NK-92 treated with Interleukin-12 subunit alpha and Interleukin-12 subunit beta, amount 100 ng/mL, for 24 hours (cell line): ENCODE results near the gene FIBCD1.

Experiments
- DNase-seq: peaks from one replicate; lab custom pipeline; 2025; lab: John Stamatoyannopoulos, UW

FIBCD1 gene, protein sequence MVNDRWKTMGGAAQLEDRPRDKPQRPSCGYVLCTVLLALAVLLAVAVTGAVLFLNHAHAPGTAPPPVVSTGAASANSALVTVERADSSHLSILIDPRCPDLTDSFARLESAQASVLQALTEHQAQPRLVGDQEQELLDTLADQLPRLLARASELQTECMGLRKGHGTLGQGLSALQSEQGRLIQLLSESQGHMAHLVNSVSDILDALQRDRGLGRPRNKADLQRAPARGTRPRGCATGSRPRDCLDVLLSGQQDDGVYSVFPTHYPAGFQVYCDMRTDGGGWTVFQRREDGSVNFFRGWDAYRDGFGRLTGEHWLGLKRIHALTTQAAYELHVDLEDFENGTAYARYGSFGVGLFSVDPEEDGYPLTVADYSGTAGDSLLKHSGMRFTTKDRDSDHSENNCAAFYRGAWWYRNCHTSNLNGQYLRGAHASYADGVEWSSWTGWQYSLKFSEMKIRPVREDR

DNA sequence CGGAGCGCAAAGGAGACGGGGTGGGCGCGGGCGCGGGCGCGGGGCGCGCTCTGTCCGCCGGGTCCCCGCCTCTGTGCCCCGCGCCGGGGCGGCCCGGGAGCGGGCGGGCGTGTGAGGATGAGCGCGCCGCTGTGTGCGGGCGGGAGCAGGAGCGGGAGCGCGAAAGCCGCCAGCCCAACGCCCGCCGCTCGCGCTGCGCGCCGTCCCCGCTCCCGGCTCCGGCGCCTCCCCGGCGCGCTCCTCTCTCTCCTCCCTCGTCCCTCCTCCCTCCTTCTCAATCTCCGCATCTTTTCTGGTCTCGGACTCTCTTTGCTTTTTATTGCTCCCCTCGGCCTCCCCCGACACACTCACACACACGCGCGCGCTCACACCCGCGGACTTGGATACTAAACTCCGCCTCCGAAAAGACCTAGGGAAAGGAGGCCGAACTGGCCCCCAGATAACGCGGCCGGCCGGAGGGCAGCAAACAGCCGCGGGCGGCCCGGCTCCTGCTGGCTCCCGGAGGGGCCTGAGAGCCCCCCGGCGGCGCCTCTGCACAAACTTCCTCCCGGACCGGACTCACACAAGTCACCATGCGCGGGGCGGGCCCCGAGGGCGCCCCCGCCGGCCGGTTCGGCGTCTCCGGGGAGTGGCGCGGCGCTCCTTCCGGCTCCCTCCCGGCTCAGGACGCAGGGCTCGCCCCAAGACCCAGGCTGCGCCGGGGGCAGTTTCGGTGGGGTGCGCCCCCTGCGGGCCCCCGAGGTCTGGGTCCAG is at the start of gene FIBCD1:
Gene FIBCD1, minus strand, starts transcription at position 596 of the 753 bp plus-strand sequence. CDS start 640 bp downstream, outside the sequence.
- DNase-seq: no peak

GRCh38 chr9:130988400-130988747 is 49.3 kb upstream of the FIBCD1 start:
- DNase-seq: no peak

GRCh38 chr9:130987738-130988399 is 48.8 kb upstream of the FIBCD1 start:
- DNase-seq: no peak

GRCh38 chr9:130987054-130987453 is 48.0 kb upstream of the FIBCD1 start:
- no peak for DNase-seq

GRCh38 chr9:130986356-130986965 is 47.4 kb upstream of the FIBCD1 start:
- no peak for DNase-seq

- no peak for DNase-seq
These were observed 46.6 kb upstream of the FIBCD1 start for GRCh38 chr9:130985606-130986162.

DNA sequence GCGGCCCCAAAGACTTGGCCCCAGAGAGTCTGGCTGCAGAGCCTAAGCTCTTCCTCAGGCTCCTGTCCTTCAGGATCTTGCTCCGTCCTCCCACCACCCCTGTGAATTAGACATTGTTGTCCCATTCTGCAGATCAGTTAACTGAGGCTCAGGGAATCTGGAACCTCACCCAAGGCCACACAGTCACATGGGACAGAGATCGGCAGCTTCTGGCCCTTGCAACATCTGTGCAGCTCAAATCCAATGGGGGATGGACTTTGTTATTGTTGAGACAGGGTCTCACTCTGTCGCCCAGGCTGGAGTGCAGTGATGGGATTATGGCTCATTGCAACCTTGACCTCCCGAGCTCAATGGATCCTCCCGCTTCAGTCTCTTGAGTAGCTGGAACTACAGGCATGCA is 46.0 kb upstream of the FIBCD1 start:
- no peak for DNase-seq

DNA sequence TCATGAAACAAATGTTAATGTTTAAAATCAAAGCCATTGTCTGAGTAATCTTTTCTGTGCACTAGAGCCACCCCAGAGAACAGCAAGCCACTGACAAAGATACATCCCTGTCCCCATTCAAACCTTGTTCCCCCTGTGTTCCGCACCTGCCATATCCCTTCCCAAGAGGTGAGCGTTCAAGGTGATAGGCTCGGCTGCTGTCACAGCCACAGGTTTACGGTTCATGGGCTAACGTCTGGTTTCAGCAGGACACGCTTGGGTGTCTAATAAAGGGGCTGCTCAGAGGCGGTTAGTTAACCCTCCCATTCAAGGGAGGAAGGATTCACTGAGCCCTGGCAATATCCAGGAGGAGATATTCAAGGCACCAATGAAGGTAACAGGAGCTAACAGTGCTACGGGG is 45.5 kb upstream of the FIBCD1 start:
- no peak for DNase-seq

DNA sequence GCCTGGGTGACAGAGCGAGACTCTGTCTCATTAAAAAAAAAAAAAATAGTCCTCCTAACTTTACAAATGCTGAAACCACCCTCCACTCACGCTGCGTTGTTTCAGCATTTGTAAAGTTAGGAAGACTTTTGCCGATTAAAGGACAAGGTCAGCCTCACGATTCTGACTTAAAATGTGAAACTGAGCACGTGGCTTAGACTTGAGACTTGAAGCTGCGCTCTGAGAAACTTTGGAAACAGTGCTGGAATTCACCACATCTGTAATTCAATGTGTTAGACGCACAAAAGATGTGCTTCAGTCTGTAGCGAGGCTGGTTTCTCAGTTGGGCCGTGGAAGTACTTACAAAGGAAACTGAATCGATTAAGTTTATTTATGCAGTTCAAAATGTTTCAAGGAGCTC is 44.9 kb upstream of the FIBCD1 start:
- DNase-seq: no peak

- DNase-seq: no peak
These were observed 44.3 kb upstream of the FIBCD1 start for GRCh38 chr9:130983359-130983670.

- no peak for DNase-seq
These were observed 43.8 kb upstream of the FIBCD1 start for GRCh38 chr9:130982636-130983358.

GRCh38 chr9:130981756-130982137 is 42.7 kb upstream of the FIBCD1 start:
- no peak for DNase-seq

GRCh38 chr9:130981002-130981755 is 42.1 kb upstream of the FIBCD1 start:
- DNase-seq: no peak

GRCh38 chr9:130980526-130980925 is 41.5 kb upstream of the FIBCD1 start:
- DNase-seq: no peak

GRCh38 chr9:130979591-130980385 is 40.7 kb upstream of the FIBCD1 start:
- no peak for DNase-seq

DNA sequence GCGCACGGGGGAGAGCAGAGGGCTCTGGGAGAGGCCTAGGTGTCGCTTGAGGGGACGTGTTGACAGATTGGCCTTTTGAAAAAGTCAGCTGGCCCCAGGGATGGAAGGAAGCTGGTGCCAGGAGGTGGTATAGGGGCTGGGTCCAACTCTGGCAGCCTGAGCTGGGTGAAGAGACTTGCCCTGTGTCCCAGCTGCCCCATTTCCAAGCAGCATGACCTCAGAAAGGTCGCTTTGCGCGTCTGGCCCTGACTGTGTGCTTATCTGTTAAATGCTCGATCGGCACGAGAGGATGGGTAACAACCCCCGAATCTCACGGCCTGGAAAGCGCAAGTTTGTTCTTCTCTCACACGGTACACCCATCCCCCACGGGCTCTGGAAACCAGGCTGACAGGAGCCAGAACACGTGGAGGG is 38.8 kb upstream of the FIBCD1 start:
- no peak for DNase-seq

GRCh38 chr9:130975932-130976841 is 37.1 kb upstream of the FIBCD1 start:
- no peak for DNase-seq

DNA sequence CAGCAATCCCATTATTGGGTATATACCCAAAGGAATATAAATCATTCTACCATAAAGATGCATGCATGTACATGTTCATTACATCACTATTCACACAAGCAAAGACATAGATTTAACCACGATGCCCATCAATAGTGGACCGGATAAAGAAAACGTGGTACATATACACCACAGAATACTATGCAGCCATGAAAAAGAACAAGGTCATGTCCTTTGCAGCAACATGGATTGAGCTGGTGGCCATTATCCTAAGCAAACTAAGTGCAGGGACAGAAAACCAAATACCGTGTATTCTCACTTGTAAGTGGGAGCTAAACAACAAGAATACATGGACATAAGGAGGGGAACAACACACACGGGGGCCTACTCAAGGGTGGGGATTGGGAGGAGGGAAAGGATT is 36.1 kb upstream of the FIBCD1 start:
- no peak for DNase-seq

- no peak for DNase-seq
These were observed 35.6 kb upstream of the FIBCD1 start for GRCh38 chr9:130974697-130975096.
